KMS-11 (cell line): ENCODE measurements around the gene FNDC3B.

Experiments
- H2AFZ ChIP-seq: fragments of 200-600 bp; sonication (generic); 2 replicates; pipeline ENCODE4 v1.6.1; 2016; ENCODE audit warnings: antibody characterized with exemption, mixed run types, low read depth
- H3K27ac ChIP-seq: fragments of 200-600 bp; sonication (generic); 2 replicates; pipeline ENCODE4 v1.6.1; 2016; ENCODE audit warnings: mild to moderate bottlenecking, mixed run types
- H3K27me3 ChIP-seq: fragments of 200-600 bp; sonication (generic); 2 replicates; pipeline ENCODE4 v1.6.1; 2017; ENCODE audit warnings: mild to moderate bottlenecking, low read depth, mixed run types, moderate library complexity; ENCODE audit not compliant: insufficient read depth
- H3K36me3 ChIP-seq: fragments of 200-600 bp; sonication (generic); 2 replicates; pipeline ENCODE4 v1.6.1; 2017; ENCODE audit warnings: mild to moderate bottlenecking, mixed run types; ENCODE audit not compliant: insufficient read depth
- H3K4me1 ChIP-seq: fragments of 200-600 bp; sonication (generic); 2 replicates; pipeline ENCODE4 v1.6.1; 2016; ENCODE audit warnings: mild to moderate bottlenecking, low read depth, mixed run types; ENCODE audit not compliant: poor library complexity, severe bottlenecking
- H3K4me2 ChIP-seq: fragments of 200-600 bp; sonication (generic); 2 replicates; pipeline ENCODE4 v1.7.0; 2016; ENCODE audit warnings: mild to moderate bottlenecking, mixed run types
- H3K4me3 ChIP-seq: fragments of 200-600 bp; sonication (generic); IDR thresholded peaks from 2 replicates; pipeline ENCODE4 v1.6.1; 2017; ENCODE audit warnings: low read depth, low read length, mixed read lengths; ENCODE audit not compliant: insufficient read depth
- H3K79me2 ChIP-seq: fragments of 200-600 bp; sonication (generic); 2 replicates; pipeline ENCODE4 v1.6.1; 2016; ENCODE audit warnings: low read depth, mixed run types; ENCODE audit not compliant: insufficient read depth
- H3K9ac ChIP-seq: fragments of 200-600 bp; sonication (generic); 2 replicates; pipeline ENCODE4 v1.6.1; 2016; ENCODE audit warnings: mild to moderate bottlenecking, mixed run types
- H4K20me1 ChIP-seq: fragments of 200-600 bp; sonication (generic); 2 replicates; pipeline ENCODE4 v1.6.1; 2016; ENCODE audit warnings: mild to moderate bottlenecking, mixed run types; ENCODE audit not compliant: insufficient read depth
- CTCF ChIP-seq: fragments of 200-600 bp; sonication (generic); conservative IDR thresholded peaks from 2 replicates; pipeline ENCODE4 v1.6.1; 2017; ENCODE audit warnings: low read depth, mild to moderate bottlenecking, antibody characterized with exemption, low read length, moderate library complexity, mixed read lengths

The FNDC3B gene

GRCh38 chr3:172442606-172443005 lies 403.2 kb downstream of the FNDC3B start:
- TF ChIP-seq CTCF = no peak
- Histone ChIP-seq H3K27ac (no peak overlapping the region), H3K4me2 (no peak overlapping the region), H2AFZ (no peak overlapping the region), H3K79me2 (no peaks in the 10 kb centered on the region), H3K9ac (no peak overlapping the region), H3K27me3 (no peaks in the 10 kb centered on the region), H3K4me1 (no peaks in the 10 kb centered on the region), H4K20me1 (no peaks in the 10 kb centered on the region), H3K4me3 (no peak overlapping the region), H3K36me3 (no peaks in the 10 kb centered on the region)

- no peak for TF ChIP-seq CTCF
- Histone ChIP-seq H4K20me1 (no peaks in the 10 kb centered on the region), H3K9ac (no peak overlapping the region), H3K4me3 (no peak overlapping the region), H3K4me2 (no peak overlapping the region), H3K27me3 (no peaks in the 10 kb centered on the region), H3K36me3 (no peaks in the 10 kb centered on the region), H3K79me2 (no peaks in the 10 kb centered on the region), H3K4me1 (no peaks in the 10 kb centered on the region), H3K27ac (no peak overlapping the region), H2AFZ (no peak overlapping the region)
Measured at GRCh38 chr3:172444821-172445220, 405.4 kb downstream of the FNDC3B start.

- H2AFZ ChIP-seq = no peak overlapping the region
- H3K27ac ChIP-seq = no peak overlapping the region
- H3K36me3 ChIP-seq = no peaks in the 10 kb centered on the region
- H3K4me2 ChIP-seq = no peak overlapping the region
- H3K9ac ChIP-seq = no peak overlapping the region
- no peaks in the 10 kb centered on the region for H3K79me2 ChIP-seq
- H3K4me1 ChIP-seq = no peaks in the 10 kb centered on the region
- H3K27me3 ChIP-seq = no peaks in the 10 kb centered on the region
- no peak overlapping the region for H3K4me3 ChIP-seq
- no peaks in the 10 kb centered on the region for H4K20me1 ChIP-seq
- no peak for TF ChIP-seq CTCF
Measured at GRCh38 chr3:172446198-172446597, 406.8 kb downstream of the FNDC3B start.

GRCh38 chr3:172447611-172448579 lies 408.5 kb downstream of the FNDC3B start, which contains the start of gene GHSR:
Gene GHSR (minus strand): TSS chr3:172448456. CDS start chr3:172448413, 43 bp downstream.
- H3K27ac ChIP-seq = no peak within 1 kb of the TSS
- no peaks in the 10 kb centered on the region for H3K36me3 ChIP-seq
- H3K27me3 ChIP-seq = no peaks in the 10 kb centered on the region
- H3K79me2 ChIP-seq = no peaks in the 10 kb centered on the region
- H3K4me3 ChIP-seq = no peak within 1 kb of the TSS
- no peak within 1 kb of the TSS for H3K9ac ChIP-seq
- H3K4me1 ChIP-seq = no peaks in the 10 kb centered on the region
- H4K20me1 ChIP-seq = no peaks in the 10 kb centered on the region
- H2AFZ ChIP-seq = no peak within 1 kb of the TSS
- no peak for TF ChIP-seq CTCF
- H3K4me2 ChIP-seq = no peak within 1 kb of the TSS
